CD8-positive, alpha-beta memory T cell (primary cell): ENCODE results near the gene ACP7. TPM values are rescaled to one million over a fixed set of nuclear protein-coding genes. Genes with fewer than 3 reads are reported as not detected.

Experiments used
- CTCF ChIA-PET: fragments of 350-600 bp; sonication (Branson Sonifier 250); formaldehyde crosslinking; loops from one replicate; lab custom pipeline; 2021; ENCODE audit warnings: antibody characterized with exemption; lab: Charles Lee
- POLR2A ChIA-PET: fragments of 350-600 bp; sonication (Branson Sonifier 250); formaldehyde crosslinking; loops from one replicate; lab custom pipeline; 2021; ENCODE audit warnings: antibody characterized with exemption; lab: Charles Lee
- DNase-seq, 5 donors: peaks; one replicate each; pipeline versions ENCODE4 v3.0.0 to v3.0.0-alpha.2; 2020 to 2022; ENCODE audit warnings: mixed read lengths in 1 of 5
- H3K27ac ChIP-seq: one replicate; pipeline ENCODE4 v1.7.0; 2013; ENCODE audit warnings: low read depth, mild to moderate bottlenecking, low read length, moderate library complexity
- H3K27me3 ChIP-seq: 2 replicates; pipeline ENCODE4 v1.7.0; 2013; ENCODE audit warnings: low read length, mild to moderate bottlenecking; ENCODE audit not compliant: insufficient read depth, poor library complexity, severe bottlenecking
- H3K36me3 ChIP-seq: 2 replicates; pipeline ENCODE4 v1.7.0; 2013; ENCODE audit warnings: mild to moderate bottlenecking, low read length, moderate library complexity; ENCODE audit not compliant: insufficient read depth
- H3K4me1 ChIP-seq: 2 replicates; pipeline ENCODE4 v1.7.0; 2013; ENCODE audit warnings: mild to moderate bottlenecking, low read length, moderate library complexity; ENCODE audit not compliant: insufficient read depth
- H3K4me3 ChIP-seq: 2 replicates; pipeline ENCODE4 v1.7.0; 2013; ENCODE audit warnings: mild to moderate bottlenecking, low read length
- H3K9me3 ChIP-seq: 2 replicates; pipeline ENCODE4 v1.7.0; 2013; ENCODE audit warnings: mild to moderate bottlenecking, low read length
- H3K27ac Mint-ChIP-seq, 8 donors: one replicate each; pipeline ENCODE4 v1.8.0; 2020 to 2021; ENCODE audit warnings: mixed read lengths in 8 of 8, mild to moderate bottlenecking in 6 of 8, inconsistent platforms in 3 of 8, moderate library complexity in 3 of 8
- H3K27me3 Mint-ChIP-seq, 2 donors: one replicate each; pipeline ENCODE4 v1.8.0; 2020 to 2021; ENCODE audit warnings: mixed read lengths in 2 of 2, mild to moderate bottlenecking in 1 of 2, moderate library complexity in 1 of 2
- H3K36me3 Mint-ChIP-seq, 3 donors: one replicate each; pipeline ENCODE4 v1.8.0; 2020 to 2021; ENCODE audit warnings: mixed read lengths in 3 of 3, inconsistent platforms in 1 of 3, mild to moderate bottlenecking in 1 of 3
- H3K4me1 Mint-ChIP-seq, 3 donors: one replicate each; pipeline ENCODE4 v1.8.0; 2020 to 2021; ENCODE audit warnings: mixed read lengths in 3 of 3, inconsistent platforms in 1 of 3, mild to moderate bottlenecking in 1 of 3
- H3K4me3 Mint-ChIP-seq, 7 donors: one replicate each; pipeline ENCODE4 v1.8.0; 2020 to 2021; ENCODE audit warnings: mixed read lengths in 7 of 7, mild to moderate bottlenecking in 6 of 7, moderate library complexity in 4 of 7, inconsistent platforms in 2 of 7
- H3K9me3 Mint-ChIP-seq, 5 donors: one replicate each; pipeline ENCODE4 v1.8.0; 2020 to 2022; ENCODE audit warnings: mixed read lengths in 5 of 5, mild to moderate bottlenecking in 3 of 5, moderate library complexity in 2 of 5, inconsistent platforms in 1 of 5
- polyA plus RNA-seq: library from polyadenylated mRNA; unstranded; fragments of 300-500 nt; fragmentation: Illumina TruSeq; gene quantifications from one replicate; pipeline ENCODE4 v1.2.3, GENCODE V29; 2021
- total RNA-seq, 2 experiments: library from RNA; stranded (reverse); gene quantifications; one replicate each; pipeline ENCODE4 v1.2.3, GENCODE V29; 2021

ACP7 gene
- total and polyA plus RNA-seq, 3 experiments from 2014 or later, result 0.22 TPM; not detected in 2

DNA sequence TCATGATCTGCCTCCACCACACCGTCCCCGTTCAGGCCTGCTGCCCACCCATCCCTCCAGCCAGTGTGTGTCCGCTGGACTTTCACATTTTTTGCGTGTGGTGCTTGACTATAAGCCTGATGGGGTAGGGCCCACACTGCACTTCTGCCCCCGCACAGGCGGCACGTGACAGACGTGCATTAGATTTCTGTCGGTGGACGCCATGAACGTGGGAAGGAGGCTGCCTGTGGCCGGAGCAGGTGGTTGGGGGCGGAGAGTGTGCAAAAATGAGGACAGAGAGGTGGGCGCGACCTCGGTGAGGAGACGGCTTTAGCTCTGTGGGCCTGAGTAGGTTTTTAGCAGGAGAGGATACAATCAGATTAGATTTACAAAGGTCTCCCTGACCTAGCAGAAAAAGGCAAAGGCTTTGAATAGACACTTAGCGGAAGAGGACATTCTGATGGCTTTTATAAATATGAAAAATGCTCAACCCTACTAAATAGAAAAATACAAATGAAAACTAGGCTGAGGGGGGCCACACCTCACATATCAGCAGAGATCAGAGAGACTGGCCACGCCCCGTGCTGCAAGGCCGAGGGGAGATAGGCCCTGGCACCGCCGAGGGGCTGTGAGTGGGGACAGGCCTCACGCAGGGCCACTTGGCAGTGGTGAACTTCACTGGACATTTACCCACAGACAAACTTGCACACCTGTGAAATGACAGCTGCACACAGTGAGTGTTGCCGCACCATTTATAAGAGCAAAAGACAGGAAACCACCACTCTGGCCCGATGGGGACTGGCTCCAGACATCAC is 66.8 kb downstream of the ACP7 start:
- peaks cover 0 to 11% (median 5%) of the 10 kb centered on the region in 3 donors for H3K36me3 Mint-ChIP-seq
- ChIA-PET POLR2A (no interaction called here), CTCF (no interaction called here)
- peaks cover 18 to 36% (median 26%) of the 10 kb centered on the region in 3 donors for H3K4me1 Mint-ChIP-seq
- Histone ChIP-seq H3K4me3 (no peak overlapping the region), H3K4me1 (no peaks in the 10 kb centered on the region), H3K9me3 (no peaks in the 10 kb centered on the region), H3K27me3 (no peaks in the 10 kb centered on the region), H3K27ac (no peak overlapping the region), H3K36me3 (no peaks in the 10 kb centered on the region)
- H3K4me3 Mint-ChIP-seq, result no peak overlapping the region
- no peaks in the 10 kb centered on the region for H3K27me3 Mint-ChIP-seq
- no peaks in the 10 kb centered on the region for H3K9me3 Mint-ChIP-seq
- DNase-seq, result no peak
- peak overlapping the region in 1 of 8 donors; percentile 46 for H3K27ac Mint-ChIP-seq

DNA sequence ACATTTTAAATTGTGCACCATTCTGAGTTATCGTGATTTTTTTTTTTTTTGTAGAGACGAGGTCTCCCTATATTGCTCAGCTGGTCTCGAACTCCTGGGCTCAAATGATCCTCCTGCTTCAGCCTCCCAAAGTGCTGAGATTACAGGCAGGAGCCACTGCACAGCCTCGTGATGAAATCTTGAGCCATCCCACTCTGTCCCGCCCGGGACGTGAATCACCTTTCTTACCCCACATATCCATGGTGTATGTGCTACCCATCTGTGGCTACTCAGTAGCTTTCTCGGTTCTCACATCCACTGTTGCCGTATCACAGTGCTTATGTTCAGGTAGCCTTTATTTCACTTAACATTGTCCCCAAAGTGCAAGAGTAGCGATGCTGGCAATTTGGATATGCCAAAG is 67.9 kb downstream of the ACP7 start:
- H3K4me3 Mint-ChIP-seq, result no peak overlapping the region
- Histone ChIP-seq H3K9me3 (no peaks in the 10 kb centered on the region), H3K4me1 (no peaks in the 10 kb centered on the region), H3K27ac (no peak overlapping the region), H3K27me3 (no peaks in the 10 kb centered on the region), H3K36me3 (no peaks in the 10 kb centered on the region), H3K4me3 (no peak overlapping the region)
- DNase-seq, result no peak
- peaks cover 0 to 11% (median 5%) of the 10 kb centered on the region in 3 donors for H3K36me3 Mint-ChIP-seq
- peaks cover 16 to 32% (median 29%) of the 10 kb centered on the region in 3 donors for H3K4me1 Mint-ChIP-seq
- CTCF ChIA-PET, result no interaction called here
- POLR2A ChIA-PET, result no interaction called here
- no peaks in the 10 kb centered on the region for H3K9me3 Mint-ChIP-seq
- no peaks in the 10 kb centered on the region for H3K27me3 Mint-ChIP-seq
- H3K27ac Mint-ChIP-seq, result no peak overlapping the region

DNA sequence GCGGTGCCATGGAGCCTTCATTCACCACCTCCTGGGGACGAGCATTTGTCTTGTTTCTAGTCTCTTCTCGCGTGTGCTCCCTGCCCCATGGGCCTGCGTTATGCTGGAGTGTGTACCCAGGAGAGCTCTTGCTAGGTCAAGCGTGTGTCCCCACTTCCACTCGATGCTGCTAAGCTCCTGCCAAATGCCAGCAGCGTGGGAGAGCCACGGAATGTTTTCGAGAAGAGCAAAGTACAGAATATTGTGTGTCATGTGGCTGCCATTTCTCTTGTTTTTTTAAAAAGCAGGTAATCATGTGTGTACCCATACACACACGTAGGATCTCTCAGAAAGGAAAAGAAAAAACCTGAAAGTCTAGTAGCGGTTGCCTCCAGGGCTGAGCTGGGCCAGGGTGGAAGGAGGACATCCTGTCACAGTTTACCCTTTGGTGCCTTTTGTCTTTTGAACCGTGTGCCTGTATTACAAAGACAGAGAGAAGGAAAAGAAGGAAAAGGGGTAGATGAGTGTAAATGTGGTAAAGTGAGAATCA is 70.0 kb downstream of the ACP7 start:
- Mint-ChIP-seq H3K36me3 (peaks cover 0 to 12% (median 6%) of the 10 kb centered on the region in 3 donors), H3K27me3 (no peaks in the 10 kb centered on the region), H3K4me3 (no peak overlapping the region), H3K4me1 (peaks cover 27 to 38% (median 32%) of the 10 kb centered on the region in 3 donors), H3K9me3 (no peaks in the 10 kb centered on the region), H3K27ac (peak overlapping the region in 2 of 8 donors; percentile 12 to 91)
- Histone ChIP-seq H3K36me3 (no peaks in the 10 kb centered on the region), H3K4me3 (no peak overlapping the region), H3K27ac (no peak overlapping the region), H3K9me3 (no peaks in the 10 kb centered on the region), H3K4me1 (no peaks in the 10 kb centered on the region), H3K27me3 (no peaks in the 10 kb centered on the region)
- CTCF ChIA-PET, result no interaction called here
- DNase-seq, result no peak
- POLR2A ChIA-PET, result no interaction called here

DNA sequence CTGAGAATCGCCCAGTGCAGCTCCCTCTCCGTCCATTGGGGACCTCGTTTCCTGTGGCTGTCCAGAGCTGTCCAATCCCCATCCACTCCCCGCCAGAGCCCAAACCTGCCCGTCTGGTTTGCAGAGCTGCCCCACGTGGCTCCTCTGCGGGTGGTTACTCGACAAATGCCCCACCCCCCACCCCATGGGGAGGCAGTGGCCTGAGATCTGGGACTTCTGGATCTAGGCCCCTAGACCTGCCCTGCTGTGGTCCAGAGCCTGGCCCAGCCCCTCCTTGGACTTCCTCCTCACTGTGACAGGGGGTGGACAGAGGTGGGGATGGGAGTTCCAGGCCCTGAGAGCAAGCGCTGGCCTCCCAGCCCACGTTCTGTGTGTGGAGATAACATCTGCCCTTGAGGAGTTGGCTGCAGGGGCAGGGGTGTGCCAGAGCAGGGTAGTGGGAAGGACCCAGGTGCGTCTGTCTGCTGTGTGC is 70.5 kb downstream of the ACP7 start:
- Histone ChIP-seq H3K27me3 (no peaks in the 10 kb centered on the region), H3K27ac (no peak overlapping the region), H3K4me3 (no peak overlapping the region), H3K36me3 (no peaks in the 10 kb centered on the region), H3K9me3 (no peaks in the 10 kb centered on the region), H3K4me1 (no peaks in the 10 kb centered on the region)
- Mint-ChIP-seq H3K4me1 (peaks cover 27 to 38% (median 32%) of the 10 kb centered on the region in 3 donors), H3K27ac (no peak overlapping the region), H3K36me3 (peaks cover 0 to 12% (median 6%) of the 10 kb centered on the region in 3 donors), H3K9me3 (no peaks in the 10 kb centered on the region), H3K27me3 (no peaks in the 10 kb centered on the region), H3K4me3 (no peak overlapping the region)
- ChIA-PET POLR2A (no interaction called here), CTCF (no interaction called here)
- DNase-seq, result no peak

DNA sequence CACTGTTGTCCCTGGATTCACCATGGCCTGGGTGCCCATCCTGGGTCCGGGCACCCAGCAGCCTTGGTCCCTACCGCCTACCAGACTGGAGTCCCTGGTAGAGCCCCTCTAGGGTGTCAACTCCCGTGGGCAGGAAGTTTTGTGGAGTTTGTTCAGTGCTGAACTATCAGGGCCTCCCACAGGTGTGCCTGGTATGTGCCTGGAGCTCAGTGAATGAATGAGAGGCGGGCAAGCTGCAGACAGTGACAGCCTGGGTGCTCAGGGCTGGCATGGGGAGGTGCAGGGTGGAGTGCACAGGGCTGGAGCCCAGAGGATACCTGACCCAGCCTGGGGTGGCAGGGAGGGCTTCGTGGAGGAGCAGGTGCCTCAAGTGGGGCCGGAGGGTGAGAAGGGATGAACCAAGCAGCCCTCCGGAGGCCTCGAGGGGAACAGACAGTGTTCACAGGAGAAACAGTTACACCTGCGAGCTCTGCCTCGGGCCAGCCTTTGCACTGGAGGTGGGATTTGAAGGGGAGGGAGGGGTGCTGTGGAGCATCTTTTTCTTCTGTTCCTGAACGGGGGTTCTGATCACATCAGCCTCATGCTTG is 71.0 kb downstream of the ACP7 start:
- H3K27ac Mint-ChIP-seq, result no peak overlapping the region
- no peak overlapping the region for H3K4me3 ChIP-seq
- CTCF ChIA-PET, result no interaction called here
- POLR2A ChIA-PET, result no interaction called here
- no peak for DNase-seq
- no peak overlapping the region for H3K27ac ChIP-seq
- peaks cover 29 to 41% (median 34%) of the 10 kb centered on the region in 3 donors for H3K4me1 Mint-ChIP-seq
- no peaks in the 10 kb centered on the region for H3K36me3 ChIP-seq
- H3K4me1 ChIP-seq, result no peaks in the 10 kb centered on the region
- H3K36me3 Mint-ChIP-seq, result peaks cover 0 to 12% (median 6%) of the 10 kb centered on the region in 3 donors
- no peaks in the 10 kb centered on the region for H3K27me3 Mint-ChIP-seq
- no peaks in the 10 kb centered on the region for H3K27me3 ChIP-seq
- H3K4me3 Mint-ChIP-seq, result no peak overlapping the region
- H3K9me3 ChIP-seq, result no peaks in the 10 kb centered on the region
- no peaks in the 10 kb centered on the region for H3K9me3 Mint-ChIP-seq

DNA sequence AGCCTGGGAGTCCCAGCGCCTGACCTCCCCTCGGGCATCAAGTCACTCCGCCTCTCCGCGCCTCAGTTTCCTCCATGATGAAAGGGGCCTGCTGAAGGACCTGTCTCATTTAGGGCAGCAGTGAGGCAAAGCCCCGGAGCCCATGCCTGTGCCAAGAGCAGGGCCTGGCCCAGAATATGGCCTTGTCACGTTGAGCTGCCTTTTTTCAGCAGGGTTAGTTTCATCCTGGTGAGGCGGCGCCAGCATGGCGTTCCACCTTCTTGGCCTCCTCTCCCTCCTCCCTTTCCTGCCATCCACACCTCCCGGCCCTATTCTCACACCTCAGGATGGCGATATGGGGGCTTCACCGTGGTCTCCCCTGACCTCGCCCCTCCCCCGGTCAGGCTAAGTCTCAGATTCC is 71.6 kb downstream of the ACP7 start:
- no peak overlapping the region for H3K27ac Mint-ChIP-seq
- POLR2A ChIA-PET, result no interaction called here

DNA sequence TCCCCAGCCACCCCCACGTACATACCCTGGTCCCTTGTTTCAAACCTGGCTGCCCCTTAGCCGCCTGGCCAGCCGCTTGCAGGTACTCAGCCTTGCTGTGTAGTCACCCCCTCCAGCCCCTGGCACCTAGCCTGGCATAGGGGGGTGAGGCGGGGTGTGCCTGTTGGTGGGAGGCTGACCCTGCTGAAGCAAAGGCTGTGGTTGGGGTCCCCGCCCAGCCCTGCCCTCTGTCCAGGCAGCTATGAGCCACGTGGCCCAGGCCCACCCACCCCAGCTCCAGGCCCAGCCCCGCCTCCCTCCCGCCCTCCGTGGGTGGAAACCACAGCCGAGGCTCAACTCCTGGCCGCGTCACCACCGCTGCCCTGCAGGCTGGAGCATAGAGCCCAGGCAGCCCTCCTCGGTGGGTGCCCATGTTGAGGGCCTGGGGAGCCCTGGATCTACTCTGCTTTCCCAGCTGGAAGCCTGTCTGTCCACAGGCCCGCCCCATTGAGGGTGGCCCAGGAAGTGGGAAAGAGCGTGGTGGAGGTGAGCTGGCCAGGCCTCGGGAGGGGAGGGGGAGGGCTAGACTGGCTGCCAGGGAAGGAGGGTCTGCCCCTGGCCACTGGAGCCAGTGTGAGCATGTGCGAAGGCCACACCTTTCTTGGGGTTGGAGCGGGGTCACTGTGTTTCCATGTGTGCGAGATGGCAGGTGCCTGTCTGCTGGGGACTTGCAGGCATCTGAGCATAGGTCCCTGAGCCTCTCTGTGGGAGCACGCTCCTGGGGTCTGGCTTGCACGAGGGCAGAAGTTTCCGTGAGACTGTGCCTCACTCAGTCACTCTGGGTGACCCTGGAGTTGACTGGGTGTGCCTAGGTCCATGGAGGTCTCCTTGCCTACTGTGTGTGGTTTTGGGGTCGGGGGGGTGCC is 72.4 kb downstream of the ACP7 start:
- Histone ChIP-seq H3K27ac (no peak overlapping the region), H3K27me3 (no peaks in the 10 kb centered on the region), H3K4me3 (no peak overlapping the region), H3K9me3 (no peaks in the 10 kb centered on the region), H3K4me1 (no peaks in the 10 kb centered on the region), H3K36me3 (no peaks in the 10 kb centered on the region)
- ChIA-PET CTCF (no interaction called here), POLR2A (interaction anchor here (0.6 kb wide), 1 partner anchor 497 kb away, joined by 11 read pairs; no protein-coding TSS in a partner anchor)
- Mint-ChIP-seq H3K27me3 (no peaks in the 10 kb centered on the region), H3K36me3 (peaks cover 0 to 13% (median 4%) of the 10 kb centered on the region in 3 donors), H3K27ac (peak overlapping the region in 1 of 8 donors; percentile 3), H3K4me1 (peaks cover 29 to 47% (median 35%) of the 10 kb centered on the region in 3 donors), H3K4me3 (no peak overlapping the region), H3K9me3 (no peaks in the 10 kb centered on the region)
- no peak for DNase-seq

More for the DNA sequence above, 71.6 kb downstream of the ACP7 start:
- Histone ChIP-seq H3K9me3 (no peaks in the 10 kb centered on the region), H3K36me3 (no peaks in the 10 kb centered on the region), H3K27me3 (no peaks in the 10 kb centered on the region), H3K4me3 (no peak overlapping the region), H3K27ac (no peak overlapping the region), H3K4me1 (no peaks in the 10 kb centered on the region)
- Mint-ChIP-seq H3K9me3 (no peaks in the 10 kb centered on the region), H3K4me3 (no peak overlapping the region), H3K27me3 (no peaks in the 10 kb centered on the region), H3K36me3 (peaks cover 0 to 13% (median 6%) of the 10 kb centered on the region in 3 donors), H3K4me1 (peaks cover 33 to 45% (median 38%) of the 10 kb centered on the region in 3 donors)
- DNase-seq, result no peak
- CTCF ChIA-PET, result no interaction called here
